Astrocyte (in vitro differentiated cells and primary cell): ENCODE results near the gene ENKUR. TPM values are rescaled to one million over a fixed set of nuclear protein-coding genes. Genes with fewer than 3 reads are reported as not detected.

Source experiments
- DNase-seq: peaks from one replicate; pipeline ENCODE4 v3.0.0-alpha.2; 2010; ENCODE audit warnings: low read depth
- FAIRE-seq: peaks from 2 replicates; lab custom pipeline; 2011; peaks lifted over from hg19 to GRCh38; lab: Jason Lieb, UNC
- H2AFZ ChIP-seq: 2 replicates; pipeline ENCODE4 v1.6.0; 2012; ENCODE audit warnings: low read depth, low read length, inconsistent platforms
- H3K27ac ChIP-seq: 2 replicates; pipeline ENCODE4 v1.5.1; 2011; ENCODE audit warnings: low read depth, low read length, inconsistent platforms
- H3K27me3 ChIP-seq: 2 replicates; pipeline ENCODE4 v1.6.0; 2011; ENCODE audit warnings: low read length, inconsistent platforms; ENCODE audit not compliant: insufficient read depth
- H3K36me3 ChIP-seq: 2 replicates; pipeline ENCODE4 v1.5.1; 2011; ENCODE audit warnings: low read length, inconsistent platforms; ENCODE audit not compliant: insufficient read depth
- H3K4me1 ChIP-seq: 2 replicates; pipeline ENCODE4 v1.5.1; 2011; ENCODE audit warnings: low read length, inconsistent platforms; ENCODE audit not compliant: insufficient read depth
- H3K4me2 ChIP-seq: 2 replicates; pipeline ENCODE4 v1.6.0; 2012; ENCODE audit warnings: low read length, inconsistent platforms
- H3K4me3 ChIP-seq: 2 replicates; pipeline ENCODE4 v1.5.1; 2011; ENCODE audit warnings: low read depth, mild to moderate bottlenecking, low read length, inconsistent platforms; ENCODE audit not compliant: insufficient read depth
- H3K79me2 ChIP-seq: 2 replicates; pipeline ENCODE4 v1.6.0; 2012; ENCODE audit warnings: mild to moderate bottlenecking, low read length, inconsistent platforms; ENCODE audit not compliant: insufficient read depth
- H3K9ac ChIP-seq: 2 replicates; pipeline ENCODE4 v1.6.0; 2012; ENCODE audit warnings: mild to moderate bottlenecking, low read length, inconsistent platforms
- H3K9me3 ChIP-seq: 2 replicates; pipeline ENCODE4 v1.5.1; 2012; ENCODE audit warnings: low read depth, mild to moderate bottlenecking, low read length, inconsistent platforms; ENCODE audit not compliant: insufficient read depth
- H4K20me1 ChIP-seq: 2 replicates; pipeline ENCODE4 v1.6.0; 2012; ENCODE audit warnings: low read length, inconsistent platforms; ENCODE audit not compliant: insufficient read depth
- H3K27ac Mint-ChIP-seq: one replicate; pipeline ENCODE4 v1.8.0; 2021; ENCODE audit warnings: mild to moderate bottlenecking, mixed read lengths; ENCODE audit not compliant: unreplicated experiment
- H3K27me3 Mint-ChIP-seq: one replicate; pipeline ENCODE4 v1.8.0; 2021; ENCODE audit warnings: low read depth, mixed read lengths; ENCODE audit not compliant: unreplicated experiment
- H3K36me3 Mint-ChIP-seq: one replicate; pipeline ENCODE4 v1.8.0; 2021; ENCODE audit warnings: low read depth, mixed read lengths; ENCODE audit not compliant: unreplicated experiment
- H3K4me1 Mint-ChIP-seq: one replicate; pipeline ENCODE4 v1.8.0; 2021; ENCODE audit warnings: low read depth, mixed read lengths; ENCODE audit not compliant: unreplicated experiment
- H3K4me3 Mint-ChIP-seq: one replicate; pipeline ENCODE4 v1.8.0; 2021; ENCODE audit warnings: mild to moderate bottlenecking, moderate library complexity, mixed read lengths; ENCODE audit not compliant: unreplicated experiment
- H3K9me3 Mint-ChIP-seq: one replicate; pipeline ENCODE4 v1.8.0; 2021; ENCODE audit warnings: mild to moderate bottlenecking, mixed read lengths; ENCODE audit not compliant: unreplicated experiment
- CTCF ChIP-seq: IDR thresholded peaks from 2 replicates; pipeline ENCODE4 v1.5.1; 2011; ENCODE audit warnings: low read depth, mild to moderate bottlenecking, inconsistent platforms, low read length, moderate library complexity; ENCODE audit not compliant: insufficient read depth
- EZH2 ChIP-seq: IDR thresholded peaks from 2 replicates; pipeline ENCODE4 v1.6.1; 2012; ENCODE audit warnings: mild to moderate bottlenecking, low read length, inconsistent platforms; ENCODE audit not compliant: insufficient read depth
- total RNA-seq: library from RNA; stranded (reverse); gene quantifications from 2 replicates; pipeline ENCODE4 v1.2.1, GENCODE V29; 2021

ENKUR gene
- total RNA-seq, 1 donor from 2014 or later = 0.34 TPM

GRCh38 chr10:24979685-24980084 is 36.3 kb downstream of the ENKUR start:
- FAIRE-seq = no peak
- Mint-ChIP-seq H3K4me1 (no peaks in the 10 kb centered on the region), H3K9me3 (peaks cover 3% of the 10 kb centered on the region), H3K27ac (no peak overlapping the region), H3K36me3 (no peaks in the 10 kb centered on the region), H3K4me3 (no peak overlapping the region), H3K27me3 (peaks cover 4% of the 10 kb centered on the region)
- TF ChIP-seq EZH2 (no peak), CTCF (no peak)
- H3K9ac ChIP-seq = no peak overlapping the region
- H3K4me1 ChIP-seq = peaks cover 2% of the 10 kb centered on the region
- DNase-seq = no peak
- no peak overlapping the region for H3K4me2 ChIP-seq
- H3K4me3 ChIP-seq = no peak overlapping the region
- H3K9me3 ChIP-seq = no peaks in the 10 kb centered on the region
- H4K20me1 ChIP-seq = no peaks in the 10 kb centered on the region
- no peak overlapping the region for H2AFZ ChIP-seq
- no peaks in the 10 kb centered on the region for H3K27me3 ChIP-seq
- no peaks in the 10 kb centered on the region for H3K36me3 ChIP-seq
- H3K79me2 ChIP-seq = no peaks in the 10 kb centered on the region
- no peak overlapping the region for H3K27ac ChIP-seq

- DNase-seq (peak; percentile 81), FAIRE-seq (no peak)
- H3K4me1 Mint-ChIP-seq = peaks cover 2% of the 10 kb centered on the region
- TF ChIP-seq EZH2 (no peak), CTCF (no peak)
- no peak overlapping the region for H3K27ac ChIP-seq
- no peak overlapping the region for H3K9ac ChIP-seq
- H2AFZ ChIP-seq = no peak overlapping the region
- H3K4me1 ChIP-seq = peaks cover 2% of the 10 kb centered on the region
- H3K9me3 Mint-ChIP-seq = no peaks in the 10 kb centered on the region
- H3K27ac Mint-ChIP-seq = no peak overlapping the region
- peaks cover 2% of the 10 kb centered on the region for H3K27me3 Mint-ChIP-seq
- no peaks in the 10 kb centered on the region for H3K27me3 ChIP-seq
- H3K4me2 ChIP-seq = no peak overlapping the region
- no peaks in the 10 kb centered on the region for H4K20me1 ChIP-seq
- H3K4me3 ChIP-seq = no peak overlapping the region
- H3K36me3 ChIP-seq = no peaks in the 10 kb centered on the region
- no peaks in the 10 kb centered on the region for H3K9me3 ChIP-seq
- no peaks in the 10 kb centered on the region for H3K36me3 Mint-ChIP-seq
- no peak overlapping the region for H3K4me3 Mint-ChIP-seq
- H3K79me2 ChIP-seq = no peaks in the 10 kb centered on the region
Measured at GRCh38 chr10:24974976-24975375, 41.0 kb downstream of the ENKUR start.

DNA sequence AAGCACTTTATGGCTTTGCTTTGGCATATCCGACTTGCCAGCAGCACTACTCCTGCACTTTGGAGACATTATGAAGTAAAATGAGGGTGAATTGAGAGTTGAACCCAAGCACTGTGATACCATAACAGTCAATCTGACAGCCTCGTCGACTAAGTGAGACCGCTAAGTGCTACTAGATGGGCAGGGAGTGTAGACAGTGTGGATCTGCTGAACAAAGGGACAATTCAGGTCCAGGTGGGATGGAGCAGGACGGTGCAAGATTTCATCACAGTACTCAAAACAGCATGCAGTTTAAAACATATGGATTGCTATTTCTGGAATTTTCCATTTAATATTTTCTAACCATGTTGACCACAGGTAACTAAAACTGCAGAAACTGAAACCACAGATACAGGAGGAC is 42.8 kb downstream of the ENKUR start:
- Mint-ChIP-seq H3K4me1 (peaks cover 2% of the 10 kb centered on the region), H3K9me3 (no peaks in the 10 kb centered on the region), H3K27me3 (no peaks in the 10 kb centered on the region), H3K4me3 (no peak overlapping the region), H3K36me3 (no peaks in the 10 kb centered on the region), H3K27ac (no peak overlapping the region)
- H3K9ac ChIP-seq = no peak overlapping the region
- H3K79me2 ChIP-seq = no peaks in the 10 kb centered on the region
- H3K4me3 ChIP-seq = no peak overlapping the region
- H4K20me1 ChIP-seq = no peaks in the 10 kb centered on the region
- H3K27me3 ChIP-seq = no peaks in the 10 kb centered on the region
- TF ChIP-seq EZH2 (no peak), CTCF (no peak)
- no peaks in the 10 kb centered on the region for H3K9me3 ChIP-seq
- no peak overlapping the region for H3K27ac ChIP-seq
- no peaks in the 10 kb centered on the region for H3K36me3 ChIP-seq
- FAIRE-seq (no peak), DNase-seq (no peak)
- peaks cover 2% of the 10 kb centered on the region for H3K4me1 ChIP-seq
- no peak overlapping the region for H3K4me2 ChIP-seq
- no peak overlapping the region for H2AFZ ChIP-seq
